Neural progenitor cell (in vitro differentiated cells): ENCODE measurements around the gene HDAC4. TPM values are rescaled to one million over a fixed set of nuclear protein-coding genes. Genes with fewer than 3 reads are reported as not detected.

ENCODE experiments used
- DNase-seq: peaks from one replicate; pipeline ENCODE4 v3.0.0-alpha.2; 2016; ENCODE audit warnings: low spot score
- H2AFZ ChIP-seq: fragments of 200-600 bp; sonication (generic); replicated peaks from 2 replicates; pipeline ENCODE4 v1.6.1; 2016; ENCODE audit warnings: antibody characterized with exemption
- H3F3A ChIP-seq: fragments of 200-600 bp; sonication (generic); 2 replicates; pipeline ENCODE4 v1.6.1; 2016; ENCODE audit warnings: antibody characterized with exemption, low read depth
- H3K27ac ChIP-seq: fragments of 200-600 bp; sonication (generic); 2 replicates; pipeline ENCODE4 v1.5.1; 2016; ENCODE audit warnings: mild to moderate bottlenecking
- H3K27me3 ChIP-seq: fragments of 200-600 bp; sonication (generic); 2 replicates; pipeline ENCODE4 v1.6.1; 2016; ENCODE audit warnings: mild to moderate bottlenecking, moderate library complexity
- H3K36me3 ChIP-seq: fragments of 200-600 bp; sonication (generic); 2 replicates; pipeline ENCODE4 v1.5.1; 2016
- H3K4me1 ChIP-seq: fragments of 200-600 bp; sonication (generic); 2 replicates; pipeline ENCODE4 v1.6.1; 2016; ENCODE audit warnings: mixed run types
- H3K4me2 ChIP-seq: fragments of 200-600 bp; sonication (generic); 2 replicates; pipeline ENCODE4 v1.6.1; 2016
- H3K4me3 ChIP-seq: fragments of 200-600 bp; sonication (generic); 2 replicates; pipeline ENCODE4 v1.5.1; 2016
- H3K79me2 ChIP-seq: fragments of 200-600 bp; sonication (generic); 2 replicates; pipeline ENCODE4 v1.6.1; 2016; ENCODE audit warnings: low read depth
- H3K9ac ChIP-seq: fragments of 200-600 bp; sonication (generic); 2 replicates; pipeline ENCODE4 v1.6.1; 2016
- H3K9me3 ChIP-seq: fragments of 200-600 bp; sonication (generic); 2 replicates; pipeline ENCODE4 v1.5.1; 2016; ENCODE audit warnings: low read depth
- H4K20me1 ChIP-seq: fragments of 200-600 bp; sonication (generic); 2 replicates; pipeline ENCODE4 v1.6.1; 2016; ENCODE audit warnings: low read depth
- H3K27ac Mint-ChIP-seq: 3 replicates; pipeline ENCODE4 v1.8.0; 2021; ENCODE audit warnings: mixed read lengths
- H3K27me3 Mint-ChIP-seq: 2 replicates; pipeline ENCODE4 v1.8.0; 2022; ENCODE audit warnings: low read depth, mild to moderate bottlenecking, inconsistent platforms, moderate library complexity, mixed read lengths; ENCODE audit not compliant: insufficient read depth
- H3K36me3 Mint-ChIP-seq: 3 replicates; pipeline ENCODE4 v1.8.0; 2021; ENCODE audit warnings: mixed read lengths
- H3K4me1 Mint-ChIP-seq: 3 replicates; pipeline ENCODE4 v1.8.0; 2021; ENCODE audit warnings: mixed read lengths
- H3K4me3 Mint-ChIP-seq: 3 replicates; pipeline ENCODE4 v1.8.0; 2021; ENCODE audit warnings: mild to moderate bottlenecking, moderate library complexity, mixed read lengths
- H3K9me3 Mint-ChIP-seq: 3 replicates; pipeline ENCODE4 v1.8.0; 2020; ENCODE audit warnings: mixed read lengths
- EZH2 ChIP-seq: fragments of 200-600 bp; sonication (generic); IDR thresholded peaks from 2 replicates; pipeline ENCODE4 v1.6.1; 2017; ENCODE audit warnings: antibody characterized with exemption, mild to moderate bottlenecking, moderate library complexity
- EZH2phosphoT487 ChIP-seq: fragments of 200-600 bp; sonication (generic); IDR thresholded peaks from 2 replicates; pipeline ENCODE4 v1.6.1; 2017; ENCODE audit warnings: antibody characterized with exemption
- total RNA-seq: library from RNA; depleted of rRNA; stranded (reverse); fragments of >200 nt; gene quantifications from 2 replicates; pipeline ENCODE4 v1.2.3, GENCODE V29; 2015; ENCODE audit warnings: low replicate concordance
- TF ChIP-seq, protein P1 (sequence below): fragments of 200-600 bp; sonication (generic); IDR thresholded peaks from 2 replicates; pipeline ENCODE4 v1.5.1; 2017; ENCODE audit warnings: antibody characterized with exemption, mild to moderate bottlenecking

Gene HDAC4
- total RNA-seq, 1 donor from 2014 or later: 36.0 TPM

DNA sequence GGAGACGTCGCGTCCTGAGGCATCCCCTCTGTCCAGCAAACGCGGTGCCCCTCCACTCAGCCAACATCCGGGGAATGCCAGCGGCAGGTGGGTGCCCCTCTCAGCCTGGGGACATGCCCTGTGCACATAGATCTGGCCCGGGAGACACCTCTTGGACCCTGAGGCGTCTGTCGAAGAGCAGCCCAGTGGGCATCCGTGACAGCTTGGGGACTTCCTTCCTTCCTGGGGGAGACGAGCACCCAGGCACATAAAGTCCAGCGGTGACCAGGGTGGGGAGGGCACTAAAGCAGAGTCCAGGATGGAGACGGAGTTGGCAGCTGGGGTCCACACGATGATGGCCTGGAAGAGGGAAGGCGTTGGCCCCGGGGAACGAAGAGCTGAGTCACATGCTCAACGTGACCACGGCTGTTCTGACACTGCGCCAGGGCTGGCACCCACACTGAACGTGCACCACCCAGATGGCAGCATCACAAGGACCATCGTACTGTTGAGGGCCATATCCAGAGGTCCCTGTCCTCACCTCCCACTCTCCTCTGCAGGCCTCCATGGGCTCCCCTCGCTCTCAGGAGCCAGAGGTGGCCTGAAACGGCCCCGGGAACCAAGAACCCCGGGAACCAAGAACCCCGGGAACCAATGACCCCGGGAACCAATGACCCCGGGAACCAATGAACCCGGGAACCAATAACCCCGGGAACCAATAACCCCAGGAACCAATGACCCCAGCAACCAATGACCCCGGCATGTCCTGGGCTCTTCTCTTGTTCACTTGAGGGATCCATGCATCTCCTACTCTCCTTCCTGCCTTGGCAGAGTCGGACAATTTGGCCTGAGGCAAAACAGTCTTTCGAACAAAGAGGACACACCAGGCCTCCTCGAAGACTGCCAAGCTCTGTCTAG lies 22.6 kb downstream of the HDAC4 start:
- H3K79me2 ChIP-seq: peaks cover 88% of the 10 kb centered on the region

DNA sequence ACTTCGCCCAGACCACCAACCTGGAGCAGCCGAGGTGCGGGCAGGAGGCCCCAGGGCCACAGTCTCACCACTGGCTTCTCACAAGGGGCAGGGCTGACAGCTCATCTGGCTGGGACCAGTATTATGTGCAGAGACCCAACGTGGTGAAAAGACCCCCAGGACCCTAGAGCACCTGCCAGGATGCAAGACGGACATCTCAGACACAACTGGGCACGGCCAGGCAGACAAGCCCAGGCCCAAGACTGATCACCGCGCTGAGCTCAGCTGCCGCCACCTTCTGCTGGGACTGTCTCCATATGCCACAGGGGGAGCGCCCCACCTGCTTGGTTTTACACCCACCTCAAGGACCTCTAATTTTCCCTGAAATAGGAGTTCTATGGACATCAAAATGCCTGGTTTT lies 23.2 kb downstream of the HDAC4 start:
- H3K27ac ChIP-seq: no peak overlapping the region
- DNase-seq: no peak
- H3K9ac ChIP-seq: no peak overlapping the region
- TF ChIP-seq, protein P1, sequence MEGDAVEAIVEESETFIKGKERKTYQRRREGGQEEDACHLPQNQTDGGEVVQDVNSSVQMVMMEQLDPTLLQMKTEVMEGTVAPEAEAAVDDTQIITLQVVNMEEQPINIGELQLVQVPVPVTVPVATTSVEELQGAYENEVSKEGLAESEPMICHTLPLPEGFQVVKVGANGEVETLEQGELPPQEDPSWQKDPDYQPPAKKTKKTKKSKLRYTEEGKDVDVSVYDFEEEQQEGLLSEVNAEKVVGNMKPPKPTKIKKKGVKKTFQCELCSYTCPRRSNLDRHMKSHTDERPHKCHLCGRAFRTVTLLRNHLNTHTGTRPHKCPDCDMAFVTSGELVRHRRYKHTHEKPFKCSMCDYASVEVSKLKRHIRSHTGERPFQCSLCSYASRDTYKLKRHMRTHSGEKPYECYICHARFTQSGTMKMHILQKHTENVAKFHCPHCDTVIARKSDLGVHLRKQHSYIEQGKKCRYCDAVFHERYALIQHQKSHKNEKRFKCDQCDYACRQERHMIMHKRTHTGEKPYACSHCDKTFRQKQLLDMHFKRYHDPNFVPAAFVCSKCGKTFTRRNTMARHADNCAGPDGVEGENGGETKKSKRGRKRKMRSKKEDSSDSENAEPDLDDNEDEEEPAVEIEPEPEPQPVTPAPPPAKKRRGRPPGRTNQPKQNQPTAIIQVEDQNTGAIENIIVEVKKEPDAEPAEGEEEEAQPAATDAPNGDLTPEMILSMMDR: no peak
- TF ChIP-seq EZH2phosphoT487 (no peak), EZH2 (no peak)
- no peaks in the 10 kb centered on the region for H3K27me3 ChIP-seq
- H3K27ac Mint-ChIP-seq: no peak overlapping the region
- no peak overlapping the region for H3K4me3 ChIP-seq
- H4K20me1 ChIP-seq: peaks cover 56% of the 10 kb centered on the region
- no peak overlapping the region for H3K4me2 ChIP-seq
- H3K36me3 Mint-ChIP-seq: peaks cover 16% of the 10 kb centered on the region
- H2AFZ ChIP-seq: no peak overlapping the region
- H3K9me3 Mint-ChIP-seq: no peaks in the 10 kb centered on the region
- H3K79me2 ChIP-seq: peaks cover 88% of the 10 kb centered on the region
- H3F3A ChIP-seq: peaks cover 4% of the 10 kb centered on the region
- peak overlapping the region; percentile 67 for H3K4me3 Mint-ChIP-seq
- H3K4me1 ChIP-seq: peaks cover 6% of the 10 kb centered on the region
- peaks cover 6% of the 10 kb centered on the region for H3K27me3 Mint-ChIP-seq
- H3K4me1 Mint-ChIP-seq: peaks cover 15% of the 10 kb centered on the region
- H3K36me3 ChIP-seq: no peaks in the 10 kb centered on the region
- H3K9me3 ChIP-seq: no peaks in the 10 kb centered on the region

More for the DNA sequence above, 22.6 kb downstream of the HDAC4 start:
- peaks cover 6% of the 10 kb centered on the region for H3K27me3 Mint-ChIP-seq
- H3K4me1 Mint-ChIP-seq: peaks cover 21% of the 10 kb centered on the region
- Histone ChIP-seq H3K9ac (no peak overlapping the region), H3K27ac (no peak overlapping the region), H3K27me3 (no peaks in the 10 kb centered on the region), H3K36me3 (no peaks in the 10 kb centered on the region), H3K4me1 (peaks cover 12% of the 10 kb centered on the region), H3K4me3 (no peak overlapping the region), H3K4me2 (no peak overlapping the region), H4K20me1 (peaks cover 63% of the 10 kb centered on the region), H2AFZ (no peak overlapping the region), H3K9me3 (no peaks in the 10 kb centered on the region), H3F3A (peaks cover 4% of the 10 kb centered on the region)
- DNase-seq: no peak
- TF ChIP-seq, protein P1: no peak
- TF ChIP-seq EZH2phosphoT487 (no peak), EZH2 (no peak)
- H3K27ac Mint-ChIP-seq: no peak overlapping the region
- peaks cover under 1% of the 10 kb centered on the region for H3K9me3 Mint-ChIP-seq
- peaks cover 20% of the 10 kb centered on the region for H3K36me3 Mint-ChIP-seq
- peak overlapping the region; percentile 67 for H3K4me3 Mint-ChIP-seq

DNA sequence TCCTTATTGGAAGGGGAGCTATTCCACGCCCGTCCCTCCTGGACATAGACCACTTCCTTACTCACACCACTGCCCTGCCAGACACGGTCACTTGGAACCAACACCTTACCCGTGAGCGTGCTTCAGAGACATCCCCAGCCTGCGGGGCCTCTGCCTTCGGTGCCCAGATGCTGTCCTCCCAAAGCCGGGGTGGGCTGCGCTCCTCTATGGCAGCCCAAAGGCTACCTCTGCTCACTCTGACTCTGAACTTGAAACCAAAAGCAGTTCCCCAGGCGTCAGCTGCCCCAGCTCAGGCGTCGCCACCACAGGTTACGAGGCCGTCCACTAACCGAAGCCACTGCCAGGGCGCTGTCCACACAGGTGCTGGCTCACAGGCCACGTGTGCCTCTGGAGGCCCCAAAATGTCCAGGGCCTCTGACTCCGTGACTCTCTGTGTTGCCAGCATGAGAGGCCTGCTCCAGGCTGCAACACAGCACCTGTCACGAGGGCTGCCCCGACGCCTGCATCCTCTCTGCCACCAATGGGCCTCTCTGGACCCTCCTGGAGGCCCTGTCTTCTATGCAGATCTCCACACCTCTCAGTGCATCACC lies 23.8 kb downstream of the HDAC4 start:
- Histone ChIP-seq H3K4me3 (no peak overlapping the region), H3F3A (peaks cover under 1% of the 10 kb centered on the region), H3K9ac (no peak overlapping the region), H3K4me2 (no peak overlapping the region), H4K20me1 (peaks cover 51% of the 10 kb centered on the region), H3K4me1 (peaks cover 2% of the 10 kb centered on the region), H3K27me3 (no peaks in the 10 kb centered on the region), H3K9me3 (no peaks in the 10 kb centered on the region), H3K27ac (no peak overlapping the region), H3K36me3 (no peaks in the 10 kb centered on the region), H3K79me2 (peaks cover 88% of the 10 kb centered on the region), H2AFZ (no peak overlapping the region)
- H3K9me3 Mint-ChIP-seq: no peaks in the 10 kb centered on the region
- H3K4me1 Mint-ChIP-seq: peaks cover 10% of the 10 kb centered on the region
- no peak overlapping the region for H3K4me3 Mint-ChIP-seq
- H3K27ac Mint-ChIP-seq: no peak overlapping the region
- DNase-seq: no peak
- peaks cover 16% of the 10 kb centered on the region for H3K36me3 Mint-ChIP-seq
- TF ChIP-seq EZH2phosphoT487 (no peak), EZH2 (no peak)
- TF ChIP-seq, protein P1: no peak
- H3K27me3 Mint-ChIP-seq: peaks cover 6% of the 10 kb centered on the region
